ENCODE results near the gene XCL2. TPM values are rescaled to one million over a fixed set of nuclear protein-coding genes. Genes with fewer than 3 reads are reported as not detected.

XCL2 gene
- total RNA-seq, 1 experiment from 2014 or later = not detected

DNA sequence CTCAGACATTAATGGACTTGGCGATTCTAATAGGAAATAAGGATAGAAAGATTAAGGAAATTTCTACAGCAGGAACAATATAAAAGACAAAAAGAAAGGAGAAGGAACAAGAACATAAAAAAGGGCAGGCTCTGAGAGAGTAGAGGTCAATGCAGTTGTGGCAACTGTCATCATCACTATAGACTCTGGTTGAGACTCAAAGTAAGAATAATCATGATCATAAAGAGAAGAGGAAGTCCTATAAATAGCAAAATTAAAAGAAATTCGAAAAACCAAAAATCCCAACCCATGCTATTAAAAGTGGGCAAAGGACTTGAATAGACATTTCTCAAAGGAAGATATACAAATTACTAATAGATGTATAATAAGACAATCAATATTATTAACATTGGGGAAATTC is 18.2 kb upstream of the XCL2 start (continued):
- TF ChIP-seq, protein P1, sequence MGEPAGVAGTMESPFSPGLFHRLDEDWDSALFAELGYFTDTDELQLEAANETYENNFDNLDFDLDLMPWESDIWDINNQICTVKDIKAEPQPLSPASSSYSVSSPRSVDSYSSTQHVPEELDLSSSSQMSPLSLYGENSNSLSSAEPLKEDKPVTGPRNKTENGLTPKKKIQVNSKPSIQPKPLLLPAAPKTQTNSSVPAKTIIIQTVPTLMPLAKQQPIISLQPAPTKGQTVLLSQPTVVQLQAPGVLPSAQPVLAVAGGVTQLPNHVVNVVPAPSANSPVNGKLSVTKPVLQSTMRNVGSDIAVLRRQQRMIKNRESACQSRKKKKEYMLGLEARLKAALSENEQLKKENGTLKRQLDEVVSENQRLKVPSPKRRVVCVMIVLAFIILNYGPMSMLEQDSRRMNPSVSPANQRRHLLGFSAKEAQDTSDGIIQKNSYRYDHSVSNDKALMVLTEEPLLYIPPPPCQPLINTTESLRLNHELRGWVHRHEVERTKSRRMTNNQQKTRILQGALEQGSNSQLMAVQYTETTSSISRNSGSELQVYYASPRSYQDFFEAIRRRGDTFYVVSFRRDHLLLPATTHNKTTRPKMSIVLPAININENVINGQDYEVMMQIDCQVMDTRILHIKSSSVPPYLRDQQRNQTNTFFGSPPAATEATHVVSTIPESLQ (CRISPR knock-in tag; IDR thresholded peaks at IDR 0.05) = no peak
- TF ChIP-seq ZNF416 (CRISPR knock-in tag; IDR thresholded peaks at IDR 0.05) (no peak), CREB1 (CRISPR knock-in tag; IDR thresholded peaks at IDR 0.05) (no peak), ZNF232 (CRISPR knock-in tag; IDR thresholded peaks at IDR 0.05) (no peak), HMGA2 (CRISPR knock-in tag; IDR thresholded peaks at IDR 0.05) (no peak)
- TF ChIP-seq, protein P2, sequence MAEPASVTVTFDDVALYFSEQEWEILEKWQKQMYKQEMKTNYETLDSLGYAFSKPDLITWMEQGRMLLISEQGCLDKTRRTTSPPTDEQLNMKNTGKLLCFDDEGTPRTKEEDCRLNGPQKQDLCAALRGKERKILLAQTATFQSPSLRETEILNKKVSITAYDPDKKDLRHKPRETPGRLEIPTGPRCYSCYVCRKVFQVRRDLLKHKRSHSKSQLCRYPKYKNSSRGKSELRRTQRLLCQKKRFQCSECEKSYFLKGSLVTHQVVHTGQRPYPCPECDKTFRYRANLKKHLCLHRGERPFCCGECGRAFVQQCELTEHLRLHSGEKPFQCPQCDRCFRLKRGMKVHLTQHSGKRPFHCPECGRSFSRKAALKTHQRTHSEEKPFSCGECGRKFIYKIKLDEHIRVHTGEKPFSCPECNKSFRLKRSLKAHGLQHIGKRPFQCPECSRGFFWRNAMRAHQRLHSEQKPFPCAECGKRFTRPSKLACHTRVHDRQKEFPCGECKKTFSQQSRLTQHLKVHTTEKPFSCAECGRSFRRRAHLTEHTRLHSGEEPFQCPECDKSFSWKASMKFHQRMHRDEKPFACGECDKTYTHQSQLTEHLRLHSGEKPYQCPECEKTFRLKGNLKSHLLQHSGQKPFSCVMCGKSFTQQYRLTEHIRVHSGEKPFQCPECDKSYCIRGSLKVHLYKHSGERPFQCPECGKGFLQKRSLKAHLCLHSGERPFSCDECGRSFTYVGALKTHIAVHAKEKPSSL (CRISPR knock-in tag; conservative IDR thresholded peaks at IDR 0.05) = no peak
- TF ChIP-seq, protein P3, sequence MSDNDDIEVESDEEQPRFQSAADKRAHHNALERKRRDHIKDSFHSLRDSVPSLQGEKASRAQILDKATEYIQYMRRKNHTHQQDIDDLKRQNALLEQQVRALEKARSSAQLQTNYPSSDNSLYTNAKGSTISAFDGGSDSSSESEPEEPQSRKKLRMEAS (CRISPR knock-in tag; IDR thresholded peaks at IDR 0.05) = no peak
- TF ChIP-seq, protein P4, sequence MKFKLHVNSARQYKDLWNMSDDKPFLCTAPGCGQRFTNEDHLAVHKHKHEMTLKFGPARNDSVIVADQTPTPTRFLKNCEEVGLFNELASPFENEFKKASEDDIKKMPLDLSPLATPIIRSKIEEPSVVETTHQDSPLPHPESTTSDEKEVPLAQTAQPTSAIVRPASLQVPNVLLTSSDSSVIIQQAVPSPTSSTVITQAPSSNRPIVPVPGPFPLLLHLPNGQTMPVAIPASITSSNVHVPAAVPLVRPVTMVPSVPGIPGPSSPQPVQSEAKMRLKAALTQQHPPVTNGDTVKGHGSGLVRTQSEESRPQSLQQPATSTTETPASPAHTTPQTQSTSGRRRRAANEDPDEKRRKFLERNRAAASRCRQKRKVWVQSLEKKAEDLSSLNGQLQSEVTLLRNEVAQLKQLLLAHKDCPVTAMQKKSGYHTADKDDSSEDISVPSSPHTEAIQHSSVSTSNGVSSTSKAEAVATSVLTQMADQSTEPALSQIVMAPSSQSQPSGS (CRISPR knock-in tag; IDR thresholded peaks at IDR 0.05; ENCODE audit: borderline replicate concordance, low read depth) = no peak
- TF ChIP-seq, protein P5, sequence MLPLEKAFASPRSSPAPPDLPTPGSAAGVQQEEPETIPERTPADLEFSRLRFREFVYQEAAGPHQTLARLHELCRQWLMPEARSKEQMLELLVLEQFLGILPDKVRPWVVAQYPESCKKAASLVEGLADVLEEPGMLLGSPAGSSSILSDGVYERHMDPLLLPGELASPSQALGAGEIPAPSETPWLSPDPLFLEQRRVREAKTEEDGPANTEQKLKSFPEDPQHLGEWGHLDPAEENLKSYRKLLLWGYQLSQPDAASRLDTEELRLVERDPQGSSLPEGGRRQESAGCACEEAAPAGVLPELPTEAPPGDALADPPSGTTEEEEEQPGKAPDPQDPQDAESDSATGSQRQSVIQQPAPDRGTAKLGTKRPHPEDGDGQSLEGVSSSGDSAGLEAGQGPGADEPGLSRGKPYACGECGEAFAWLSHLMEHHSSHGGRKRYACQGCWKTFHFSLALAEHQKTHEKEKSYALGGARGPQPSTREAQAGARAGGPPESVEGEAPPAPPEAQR (CRISPR knock-in tag; IDR thresholded peaks at IDR 0.05) = no peak

DNA sequence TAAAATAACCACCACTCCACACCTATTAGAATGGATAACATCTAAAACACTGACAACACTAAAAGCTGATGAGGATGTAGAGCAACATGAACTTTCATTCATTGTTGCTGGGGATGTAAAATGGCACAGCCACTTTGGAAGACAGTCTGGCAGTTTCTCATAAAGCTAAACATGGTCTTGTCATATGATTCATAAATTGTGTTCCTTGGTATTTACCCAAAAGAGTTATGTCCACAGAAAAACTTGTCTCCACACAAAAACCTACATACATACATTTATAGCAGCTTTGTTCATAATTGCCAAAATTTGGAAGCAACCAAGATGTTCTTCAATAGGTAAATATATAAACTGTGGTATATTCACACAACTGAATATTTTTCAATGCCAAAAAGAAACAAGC is 16.6 kb upstream of the XCL2 start:
- Mint-ChIP-seq H3K27me3 (ENCODE audit: low read depth) (no peaks in the 10 kb centered on the region), H3K27ac (no peak overlapping the region), H3K4me1 (peaks cover 15% of the 10 kb centered on the region), H3K9me3 (no peaks in the 10 kb centered on the region), H3K4me3 (no peak overlapping the region), H3K36me3 (no peaks in the 10 kb centered on the region)
- POLR2A ChIA-PET = no interaction called here
- no peak for DNase-seq (ENCODE audit: low spot score)
- CTCF ChIA-PET = no interaction called here
- no peak for ATAC-seq
- no peak for TF ChIP-seq MYBL2 (CRISPR knock-in tag; IDR thresholded peaks at IDR 0.05)
- no peak for TF ChIP-seq HMGA2 (CRISPR knock-in tag; IDR thresholded peaks at IDR 0.05)
- TF ChIP-seq, protein P6, sequence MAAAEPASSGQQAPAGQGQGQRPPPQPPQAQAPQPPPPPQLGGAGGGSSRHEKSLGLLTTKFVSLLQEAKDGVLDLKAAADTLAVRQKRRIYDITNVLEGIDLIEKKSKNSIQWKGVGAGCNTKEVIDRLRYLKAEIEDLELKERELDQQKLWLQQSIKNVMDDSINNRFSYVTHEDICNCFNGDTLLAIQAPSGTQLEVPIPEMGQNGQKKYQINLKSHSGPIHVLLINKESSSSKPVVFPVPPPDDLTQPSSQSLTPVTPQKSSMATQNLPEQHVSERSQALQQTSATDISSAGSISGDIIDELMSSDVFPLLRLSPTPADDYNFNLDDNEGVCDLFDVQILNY (CRISPR knock-in tag; IDR thresholded peaks at IDR 0.05) = no peak
- TF ChIP-seq NR1H2 (CRISPR knock-in tag; IDR thresholded peaks at IDR 0.05) = no peak
- TF ChIP-seq CREB1 (CRISPR knock-in tag; IDR thresholded peaks at IDR 0.05) = no peak
- no peak for TF ChIP-seq FOXK1 (CRISPR knock-in tag; IDR thresholded peaks at IDR 0.05)

DNA sequence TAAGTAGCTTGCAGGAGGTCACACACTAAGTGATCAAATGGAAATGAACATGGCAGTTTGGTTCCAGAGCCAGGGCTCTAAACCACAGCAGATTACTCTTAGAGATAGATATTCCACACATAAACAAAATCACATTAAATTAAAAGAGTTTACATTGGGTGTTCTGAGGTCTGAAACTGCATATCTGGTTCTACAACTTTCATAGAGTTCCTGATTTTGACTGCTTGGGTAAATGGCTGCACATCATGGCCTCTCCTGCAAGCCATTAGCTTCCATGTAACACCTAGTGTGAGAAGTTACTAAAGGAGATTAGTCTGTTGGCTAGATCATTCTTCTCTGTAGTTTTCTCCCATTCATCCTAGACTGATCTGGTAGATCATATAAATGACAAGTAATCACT is 12.8 kb upstream of the XCL2 start:
- CTCF ChIA-PET = no interaction called here
- TF ChIP-seq, protein P7, sequence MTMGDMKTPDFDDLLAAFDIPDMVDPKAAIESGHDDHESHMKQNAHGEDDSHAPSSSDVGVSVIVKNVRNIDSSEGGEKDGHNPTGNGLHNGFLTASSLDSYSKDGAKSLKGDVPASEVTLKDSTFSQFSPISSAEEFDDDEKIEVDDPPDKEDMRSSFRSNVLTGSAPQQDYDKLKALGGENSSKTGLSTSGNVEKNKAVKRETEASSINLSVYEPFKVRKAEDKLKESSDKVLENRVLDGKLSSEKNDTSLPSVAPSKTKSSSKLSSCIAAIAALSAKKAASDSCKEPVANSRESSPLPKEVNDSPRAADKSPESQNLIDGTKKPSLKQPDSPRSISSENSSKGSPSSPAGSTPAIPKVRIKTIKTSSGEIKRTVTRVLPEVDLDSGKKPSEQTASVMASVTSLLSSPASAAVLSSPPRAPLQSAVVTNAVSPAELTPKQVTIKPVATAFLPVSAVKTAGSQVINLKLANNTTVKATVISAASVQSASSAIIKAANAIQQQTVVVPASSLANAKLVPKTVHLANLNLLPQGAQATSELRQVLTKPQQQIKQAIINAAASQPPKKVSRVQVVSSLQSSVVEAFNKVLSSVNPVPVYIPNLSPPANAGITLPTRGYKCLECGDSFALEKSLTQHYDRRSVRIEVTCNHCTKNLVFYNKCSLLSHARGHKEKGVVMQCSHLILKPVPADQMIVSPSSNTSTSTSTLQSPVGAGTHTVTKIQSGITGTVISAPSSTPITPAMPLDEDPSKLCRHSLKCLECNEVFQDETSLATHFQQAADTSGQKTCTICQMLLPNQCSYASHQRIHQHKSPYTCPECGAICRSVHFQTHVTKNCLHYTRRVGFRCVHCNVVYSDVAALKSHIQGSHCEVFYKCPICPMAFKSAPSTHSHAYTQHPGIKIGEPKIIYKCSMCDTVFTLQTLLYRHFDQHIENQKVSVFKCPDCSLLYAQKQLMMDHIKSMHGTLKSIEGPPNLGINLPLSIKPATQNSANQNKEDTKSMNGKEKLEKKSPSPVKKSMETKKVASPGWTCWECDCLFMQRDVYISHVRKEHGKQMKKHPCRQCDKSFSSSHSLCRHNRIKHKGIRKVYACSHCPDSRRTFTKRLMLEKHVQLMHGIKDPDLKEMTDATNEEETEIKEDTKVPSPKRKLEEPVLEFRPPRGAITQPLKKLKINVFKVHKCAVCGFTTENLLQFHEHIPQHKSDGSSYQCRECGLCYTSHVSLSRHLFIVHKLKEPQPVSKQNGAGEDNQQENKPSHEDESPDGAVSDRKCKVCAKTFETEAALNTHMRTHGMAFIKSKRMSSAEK (CRISPR knock-in tag; IDR thresholded peaks at IDR 0.05; ENCODE audit: borderline replicate concordance) = no peak
- TF ChIP-seq GRHL2 (CRISPR knock-in tag; IDR thresholded peaks at IDR 0.05; ENCODE audit: insufficient replicate concordance, severe bottlenecking) (no peak), TP53 (CRISPR knock-in tag; IDR thresholded peaks at IDR 0.05) (no peak), CREM (CRISPR knock-in tag; IDR thresholded peaks at IDR 0.05) (no peak)
- TF ChIP-seq, protein P8, sequence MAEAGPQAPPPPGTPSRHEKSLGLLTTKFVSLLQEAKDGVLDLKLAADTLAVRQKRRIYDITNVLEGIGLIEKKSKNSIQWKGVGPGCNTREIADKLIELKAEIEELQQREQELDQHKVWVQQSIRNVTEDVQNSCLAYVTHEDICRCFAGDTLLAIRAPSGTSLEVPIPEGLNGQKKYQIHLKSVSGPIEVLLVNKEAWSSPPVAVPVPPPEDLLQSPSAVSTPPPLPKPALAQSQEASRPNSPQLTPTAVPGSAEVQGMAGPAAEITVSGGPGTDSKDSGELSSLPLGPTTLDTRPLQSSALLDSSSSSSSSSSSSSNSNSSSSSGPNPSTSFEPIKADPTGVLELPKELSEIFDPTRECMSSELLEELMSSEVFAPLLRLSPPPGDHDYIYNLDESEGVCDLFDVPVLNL (CRISPR knock-in tag; IDR thresholded peaks at IDR 0.05; ENCODE audit: borderline replicate concordance, low read depth) = no peak
- TF ChIP-seq, protein P4 (CRISPR knock-in tag; IDR thresholded peaks at IDR 0.05; ENCODE audit: borderline replicate concordance, low read depth) = no peak

More for the DNA sequence above, 12.8 kb upstream of the XCL2 start:
- Mint-ChIP-seq H3K27me3 (ENCODE audit: low read depth) (no peaks in the 10 kb centered on the region), H3K27ac (no peak overlapping the region), H3K9me3 (no peaks in the 10 kb centered on the region), H3K36me3 (no peaks in the 10 kb centered on the region), H3K4me1 (peaks cover 11% of the 10 kb centered on the region), H3K4me3 (no peak overlapping the region)
- ATAC-seq (no peak), DNase-seq (ENCODE audit: low spot score) (no peak)
- POLR2A ChIA-PET = no interaction called here
